MG63 (cell line): ENCODE results near the gene ICAM4. TPM values are rescaled to one million over a fixed set of nuclear protein-coding genes. Genes with fewer than 3 reads are reported as not detected.
A peak's percentile ranks its signal among the peaks of the same experiment; 100 is the strongest.

Source experiments
- DNase-seq: peaks from one replicate; pipeline ENCODE4 v3.0.0-alpha.2; 2020
- H3K27me3 ChIP-seq: fragments of 250-450 bp; sonication (Bioruptor Pico); 2 replicates; pipeline ENCODE4 v1.5.1; 2020; ENCODE audit warnings: mild to moderate bottlenecking, moderate library complexity
- H3K36me3 ChIP-seq: fragments of 250-450 bp; sonication (Bioruptor Pico); 2 replicates; pipeline ENCODE4 v1.5.1; 2020; ENCODE audit warnings: mild to moderate bottlenecking, moderate library complexity
- H3K4me3 ChIP-seq: fragments of 250-450 bp; sonication (Bioruptor Pico); 2 replicates; pipeline ENCODE4 v1.5.1; 2020; ENCODE audit warnings: mild to moderate bottlenecking, moderate library complexity
- H3K9me3 ChIP-seq: fragments of 250-450 bp; sonication (Bioruptor Pico); 2 replicates; pipeline ENCODE4 v1.5.1; 2020; ENCODE audit warnings: mild to moderate bottlenecking, moderate library complexity
- total RNA-seq: library from RNA; depleted of rRNA; stranded (reverse); fragments of >200 nt; shearing (Covaris generic); gene quantifications from 2 replicates; pipeline ENCODE4 v1.2.3, GENCODE V29; 2014; ENCODE audit warnings: low replicate concordance

Gene ICAM4
- total RNA-seq, 1 experiment from 2014 or later: not detected

DNA sequence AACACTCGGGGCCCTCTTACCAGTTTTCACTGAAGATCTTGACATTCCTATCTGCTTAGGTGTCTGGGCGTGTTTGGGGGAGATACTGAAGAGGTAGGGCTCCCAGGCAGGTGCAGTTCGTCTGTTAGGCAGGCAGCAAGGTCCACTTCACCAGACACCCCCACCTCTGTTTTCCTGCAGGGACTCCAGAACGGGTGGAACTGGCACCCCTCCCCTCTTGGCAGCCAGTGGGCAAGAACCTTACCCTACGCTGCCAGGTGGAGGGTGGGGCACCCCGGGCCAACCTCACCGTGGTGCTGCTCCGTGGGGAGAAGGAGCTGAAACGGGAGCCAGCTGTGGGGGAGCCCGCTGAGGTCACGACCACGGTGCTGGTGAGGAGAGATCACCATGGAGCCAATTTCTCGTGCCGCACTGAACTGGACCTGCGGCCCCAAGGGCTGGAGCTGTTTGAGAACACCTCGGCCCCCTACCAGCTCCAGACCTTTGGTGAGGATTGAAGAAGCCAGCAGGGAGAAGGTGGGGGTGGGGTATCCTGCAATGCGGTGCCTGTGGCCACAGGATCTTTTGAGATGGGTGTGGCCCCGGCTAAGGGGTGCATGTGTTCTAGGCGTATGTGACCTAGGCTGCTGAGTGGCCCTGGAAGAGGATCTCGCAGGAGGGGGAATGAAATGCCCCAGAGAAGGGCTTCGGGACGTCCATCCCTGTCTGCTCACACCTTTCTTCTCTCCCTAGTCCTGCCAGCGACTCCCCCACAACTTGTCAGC is 3.3 kb upstream of the ICAM4 start:
- H3K27me3 ChIP-seq: no peaks in the 10 kb centered on the region
- H3K9me3 ChIP-seq: no peaks in the 10 kb centered on the region
- no peak overlapping the region for H3K4me3 ChIP-seq
- no peaks in the 10 kb centered on the region for H3K36me3 ChIP-seq
- DNase-seq: no peak

DNA sequence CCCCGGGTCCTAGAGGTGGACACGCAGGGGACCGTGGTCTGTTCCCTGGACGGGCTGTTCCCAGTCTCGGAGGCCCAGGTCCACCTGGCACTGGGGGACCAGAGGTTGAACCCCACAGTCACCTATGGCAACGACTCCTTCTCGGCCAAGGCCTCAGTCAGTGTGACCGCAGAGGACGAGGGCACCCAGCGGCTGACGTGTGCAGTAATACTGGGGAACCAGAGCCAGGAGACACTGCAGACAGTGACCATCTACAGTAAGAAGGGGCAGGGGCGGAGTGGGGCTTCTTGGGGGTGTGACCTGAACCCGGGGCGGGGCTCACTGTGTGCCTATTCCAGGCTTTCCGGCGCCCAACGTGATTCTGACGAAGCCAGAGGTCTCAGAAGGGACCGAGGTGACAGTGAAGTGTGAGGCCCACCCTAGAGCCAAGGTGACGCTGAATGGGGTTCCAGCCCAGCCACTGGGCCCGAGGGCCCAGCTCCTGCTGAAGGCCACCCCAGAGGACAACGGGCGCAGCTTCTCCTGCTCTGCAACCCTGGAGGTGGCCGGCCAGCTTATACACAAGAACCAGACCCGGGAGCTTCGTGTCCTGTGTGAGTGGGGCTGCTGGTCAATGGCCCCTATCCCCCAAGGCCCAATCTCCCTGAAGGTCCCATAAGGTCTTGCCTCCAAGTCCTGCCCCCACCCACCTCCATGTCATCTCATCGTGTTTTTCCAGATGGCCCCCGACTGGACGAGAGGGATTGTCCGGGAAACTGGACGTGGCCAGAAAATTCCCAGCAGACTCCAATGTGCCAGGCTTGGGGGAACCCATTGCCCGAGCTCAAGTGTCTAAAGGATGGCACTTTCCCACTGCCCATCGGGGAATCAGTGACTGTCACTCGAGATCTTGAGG is 2.4 kb upstream of the ICAM4 start:
- no peak overlapping the region for H3K4me3 ChIP-seq
- no peak for DNase-seq

DNA sequence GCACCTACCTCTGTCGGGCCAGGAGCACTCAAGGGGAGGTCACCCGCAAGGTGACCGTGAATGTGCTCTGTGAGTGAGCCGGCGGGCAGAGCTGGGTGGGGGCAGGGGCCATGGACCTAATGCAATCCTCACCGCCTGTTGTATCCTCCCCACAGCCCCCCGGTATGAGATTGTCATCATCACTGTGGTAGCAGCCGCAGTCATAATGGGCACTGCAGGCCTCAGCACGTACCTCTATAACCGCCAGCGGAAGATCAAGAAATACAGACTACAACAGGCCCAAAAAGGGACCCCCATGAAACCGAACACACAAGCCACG is 1.8 kb upstream of the ICAM4 start:
- H3K9me3 ChIP-seq: peaks cover 3% of the 10 kb centered on the region; the same call in 1 of the 2 replicates
- H3K4me3 ChIP-seq: no peak overlapping the region
- no peak for DNase-seq
- H3K27me3 ChIP-seq: peaks cover 12% of the 10 kb centered on the region
- H3K36me3 ChIP-seq: no peaks in the 10 kb centered on the region

More for the DNA sequence above, 2.4 kb upstream of the ICAM4 start:
- no peaks in the 10 kb centered on the region for H3K36me3 ChIP-seq
- H3K27me3 ChIP-seq: peaks cover 6% of the 10 kb centered on the region
- H3K9me3 ChIP-seq: peaks cover 1% of the 10 kb centered on the region; the same call in 1 of the 2 replicates

DNA sequence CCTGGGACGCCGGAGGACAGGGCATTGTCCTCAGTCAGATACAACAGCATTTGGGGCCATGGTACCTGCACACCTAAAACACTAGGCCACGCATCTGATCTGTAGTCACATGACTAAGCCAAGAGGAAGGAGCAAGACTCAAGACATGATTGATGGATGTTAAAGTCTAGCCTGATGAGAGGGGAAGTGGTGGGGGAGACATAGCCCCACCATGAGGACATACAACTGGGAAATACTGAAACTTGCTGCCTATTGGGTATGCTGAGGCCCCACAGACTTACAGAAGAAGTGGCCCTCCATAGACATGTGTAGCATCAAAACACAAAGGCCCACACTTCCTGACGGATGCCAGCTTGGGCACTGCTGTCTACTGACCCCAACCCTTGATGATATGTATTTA is 1.4 kb upstream of the ICAM4 start:
- no peak for DNase-seq
- Histone ChIP-seq H3K9me3 (peaks cover 3% of the 10 kb centered on the region; the same call in 1 of the 2 replicates), H3K36me3 (no peaks in the 10 kb centered on the region), H3K4me3 (no peak overlapping the region), H3K27me3 (peaks cover 17% of the 10 kb centered on the region)

DNA sequence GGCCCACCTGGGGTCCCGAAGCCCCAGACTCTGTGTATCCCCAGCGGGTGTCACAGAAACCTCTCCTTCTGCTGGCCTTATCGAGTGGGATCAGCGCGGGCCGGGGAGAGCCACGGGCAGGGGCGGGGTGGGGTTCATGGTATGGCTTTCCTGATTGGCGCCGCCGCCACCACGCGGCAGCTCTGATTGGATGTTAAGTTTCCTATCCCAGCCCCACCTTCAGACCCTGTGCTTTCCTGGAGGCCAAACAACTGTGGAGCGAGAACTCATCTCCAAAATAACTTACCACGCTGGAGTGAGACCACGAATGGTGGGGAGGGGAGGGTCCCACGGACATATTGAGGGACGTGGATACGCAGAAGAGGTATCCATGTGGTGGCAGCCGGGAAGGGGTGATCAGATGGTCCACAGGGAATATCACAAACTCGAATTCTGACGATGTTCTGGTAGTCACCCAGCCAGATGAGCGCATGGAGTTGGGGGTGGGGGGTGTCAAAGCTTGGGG is 2.0 kb downstream of the ICAM4 start:
- Histone ChIP-seq H3K36me3 (no peaks in the 10 kb centered on the region), H3K27me3 (peaks cover 50% of the 10 kb centered on the region), H3K4me3 (no peak overlapping the region; the same call in 1 of the 2 replicates), H3K9me3 (peaks cover 3% of the 10 kb centered on the region; the same call in 1 of the 2 replicates)
- DNase-seq: no peak

DNA sequence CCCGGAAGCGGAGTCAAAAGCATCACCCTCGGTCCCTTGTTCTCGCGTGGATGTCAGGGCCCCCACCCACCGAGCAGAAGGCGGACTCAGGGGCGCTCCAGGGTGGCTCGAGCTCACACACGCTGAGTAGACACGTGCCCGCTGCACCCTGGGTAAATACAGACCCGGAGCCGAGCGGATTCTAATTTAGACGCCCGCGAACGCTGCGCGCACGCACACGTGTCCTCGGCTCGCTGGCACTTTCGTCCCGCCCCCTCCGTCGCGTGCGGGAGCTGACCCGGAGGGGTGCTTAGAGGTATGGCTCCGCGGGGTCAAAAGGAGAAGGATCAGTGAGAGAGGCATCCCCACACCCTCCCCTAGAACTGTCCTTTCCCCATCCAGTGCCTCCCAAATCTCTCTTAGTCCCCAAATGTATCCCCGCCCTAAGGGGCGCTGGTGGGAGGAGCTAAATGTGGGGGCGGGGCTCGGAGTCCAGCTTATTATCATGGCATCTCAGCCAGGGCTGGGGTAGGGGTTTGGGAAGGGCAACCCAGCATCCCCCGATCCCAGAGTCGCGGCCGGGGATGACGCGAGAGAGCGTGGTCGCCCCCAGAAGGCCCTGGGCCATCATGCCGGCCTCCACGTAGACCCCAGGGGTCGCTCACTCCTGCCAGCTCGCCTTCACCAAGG is 2.5 kb downstream of the ICAM4 start:
- Histone ChIP-seq H3K9me3 (peaks cover 3% of the 10 kb centered on the region; the same call in 1 of the 2 replicates), H3K36me3 (no peaks in the 10 kb centered on the region), H3K4me3 (peak overlapping the region; percentile 18), H3K27me3 (peaks cover 56% of the 10 kb centered on the region)
- DNase-seq: no peak

DNA sequence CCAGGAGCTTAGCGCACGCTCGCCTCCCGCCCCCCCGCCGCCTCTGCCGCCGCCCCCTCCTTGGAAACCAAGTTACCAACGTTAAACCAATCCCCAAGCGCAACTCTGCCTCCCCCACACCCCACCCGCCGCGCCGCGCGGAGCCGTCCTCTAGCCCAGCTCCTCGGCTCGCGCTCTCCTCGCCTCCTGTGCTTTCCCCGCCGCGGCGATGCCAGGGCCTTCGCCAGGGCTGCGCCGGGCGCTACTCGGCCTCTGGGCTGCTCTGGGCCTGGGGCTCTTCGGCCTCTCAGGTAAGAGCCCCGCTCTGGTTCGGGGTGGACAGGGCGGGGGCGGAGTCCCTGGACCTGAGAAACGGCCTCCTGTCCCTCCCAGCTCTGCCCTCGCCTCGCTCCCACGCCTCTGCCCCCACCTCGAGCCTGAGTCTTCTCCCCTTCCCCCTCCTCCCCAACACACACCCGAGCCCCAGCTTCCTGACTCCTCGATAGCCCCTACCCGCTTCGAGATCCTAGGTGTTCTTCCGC is 3.1 kb downstream of the ICAM4 start, which contains the start of gene ICAM5:
Gene ICAM5, plus strand, starts transcription at position 117 of the 521 bp plus-strand sequence. Its CDS starts 92 bp downstream, at position 209.
- Histone ChIP-seq H3K4me3 (peak within 1 kb of the TSS; percentile 32), H3K36me3 (no peaks in the 10 kb centered on the region), H3K9me3 (peaks cover 3% of the 10 kb centered on the region; the same call in 1 of the 2 replicates), H3K27me3 (peaks cover 62% of the 10 kb centered on the region)
- DNase-seq: no peak

DNA sequence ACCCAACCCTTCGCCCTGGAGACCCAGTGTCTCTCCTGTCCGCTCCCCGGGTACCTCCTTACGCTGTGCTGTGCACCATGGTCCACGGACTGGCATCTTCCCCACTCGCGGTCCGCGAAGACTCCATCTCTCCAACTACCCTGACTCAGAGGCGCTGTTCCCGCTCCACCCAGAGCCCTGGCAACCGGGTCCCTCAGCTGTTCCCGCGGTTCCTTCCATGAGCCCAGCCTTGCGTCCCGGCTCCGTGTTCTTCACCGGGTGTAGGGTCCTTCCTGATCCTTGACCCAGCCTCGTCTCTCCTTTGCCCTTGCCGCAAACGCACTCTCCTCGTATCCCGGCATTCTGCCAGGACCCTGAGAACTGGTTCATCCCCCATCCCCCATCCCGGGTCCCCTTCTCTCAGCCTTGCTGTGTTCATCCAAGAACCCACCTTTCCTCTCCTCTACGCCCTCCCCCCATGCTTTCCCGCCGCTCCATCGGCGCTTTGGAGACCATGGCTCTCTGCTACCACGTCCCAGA is 3.7 kb downstream of the ICAM4 start:
- peak overlapping the region; percentile 18 for H3K4me3 ChIP-seq
- peaks cover 3% of the 10 kb centered on the region; the same call in 1 of the 2 replicates for H3K9me3 ChIP-seq
- peaks cover 67% of the 10 kb centered on the region for H3K27me3 ChIP-seq
- no peaks in the 10 kb centered on the region for H3K36me3 ChIP-seq
- no peak for DNase-seq

DNA sequence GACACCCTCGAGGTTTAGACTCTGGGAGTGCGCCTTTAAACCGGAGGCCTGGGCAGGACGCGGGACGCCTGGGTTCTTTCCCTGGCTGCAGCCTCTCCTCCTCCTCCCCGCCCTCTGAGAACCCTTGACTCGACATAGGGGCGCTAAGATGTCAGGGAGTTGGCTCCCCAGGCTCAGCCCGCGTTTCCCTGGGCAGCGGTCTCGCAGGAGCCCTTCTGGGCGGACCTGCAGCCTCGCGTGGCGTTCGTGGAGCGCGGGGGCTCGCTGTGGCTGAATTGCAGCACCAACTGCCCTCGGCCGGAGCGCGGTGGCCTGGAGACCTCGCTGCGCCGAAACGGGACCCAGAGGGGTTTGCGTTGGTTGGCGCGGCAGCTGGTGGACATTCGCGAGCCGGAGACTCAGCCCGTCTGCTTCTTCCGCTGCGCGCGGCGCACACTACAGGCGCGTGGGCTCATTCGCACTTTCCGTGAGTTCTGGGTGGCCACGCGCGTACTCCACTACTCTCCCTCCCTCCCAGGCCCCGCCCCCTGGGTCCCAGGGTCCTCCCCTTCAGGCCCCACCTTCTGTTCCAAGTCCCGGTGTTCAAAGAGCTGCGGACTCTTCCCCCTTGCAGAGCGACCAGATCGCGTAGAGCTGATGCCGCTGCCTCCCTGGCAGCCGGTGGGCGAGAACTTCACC is 4.3 kb downstream of the ICAM4 start:
- Histone ChIP-seq H3K27me3 (peaks cover 73% of the 10 kb centered on the region), H3K4me3 (peak overlapping the region; percentile 32), H3K36me3 (no peaks in the 10 kb centered on the region), H3K9me3 (peaks cover 3% of the 10 kb centered on the region; the same call in 1 of the 2 replicates)
- peak; percentile 58 for DNase-seq

DNA sequence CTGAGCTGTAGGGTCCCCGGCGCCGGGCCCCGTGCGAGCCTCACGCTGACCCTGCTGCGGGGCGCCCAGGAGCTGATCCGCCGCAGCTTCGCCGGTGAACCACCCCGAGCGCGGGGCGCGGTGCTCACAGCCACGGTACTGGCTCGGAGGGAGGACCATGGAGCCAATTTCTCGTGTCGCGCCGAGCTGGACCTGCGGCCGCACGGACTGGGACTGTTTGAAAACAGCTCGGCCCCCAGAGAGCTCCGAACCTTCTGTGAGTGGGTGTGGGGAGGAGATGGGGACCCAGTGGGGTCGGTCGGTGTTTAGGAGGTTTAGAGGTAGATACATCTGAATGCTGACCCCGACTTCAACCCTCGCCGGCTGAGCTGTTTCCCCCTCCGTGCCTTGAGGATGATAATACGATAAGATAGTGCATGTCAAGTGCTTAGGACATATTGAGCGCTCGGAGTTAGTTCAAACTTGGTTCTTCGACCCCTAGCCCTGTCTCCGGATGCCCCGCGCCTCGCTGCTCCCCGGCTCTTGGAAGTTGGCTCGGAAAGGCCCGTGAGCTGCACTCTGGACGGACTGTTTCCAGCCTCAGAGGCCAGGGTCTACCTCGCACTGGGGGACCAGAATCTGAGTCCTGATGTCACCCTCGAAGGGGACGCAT is 4.9 kb downstream of the ICAM4 start:
- peaks cover 73% of the 10 kb centered on the region for H3K27me3 ChIP-seq
- no peak for DNase-seq

DNA sequence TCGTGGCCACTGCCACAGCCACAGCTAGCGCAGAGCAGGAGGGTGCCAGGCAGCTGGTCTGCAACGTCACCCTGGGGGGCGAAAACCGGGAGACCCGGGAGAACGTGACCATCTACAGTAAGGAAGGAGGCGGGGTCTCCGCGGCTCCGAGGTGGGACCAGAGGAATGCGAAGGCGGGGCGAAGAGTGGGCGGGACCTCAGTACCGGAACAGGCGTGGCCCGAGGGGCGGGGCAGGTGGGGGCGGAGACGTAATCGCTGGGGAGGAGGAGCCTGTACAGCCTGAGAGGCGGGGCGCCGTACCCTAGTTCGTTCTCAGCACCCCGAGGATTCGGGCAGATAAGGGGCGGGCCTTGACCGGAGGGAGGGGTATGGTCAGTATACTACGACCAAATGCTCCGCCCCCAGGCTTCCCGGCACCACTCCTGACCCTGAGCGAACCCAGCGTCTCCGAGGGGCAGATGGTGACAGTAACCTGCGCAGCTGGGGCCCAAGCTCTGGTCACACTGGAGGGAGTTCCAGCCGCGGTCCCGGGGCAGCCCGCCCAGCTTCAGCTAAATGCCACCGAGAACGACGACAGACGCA is 5.5 kb downstream of the ICAM4 start:
- Histone ChIP-seq H3K36me3 (no peaks in the 10 kb centered on the region), H3K9me3 (peaks cover 3% of the 10 kb centered on the region; the same call in 1 of the 2 replicates), H3K4me3 (peak overlapping the region; percentile 32), H3K27me3 (peaks cover 73% of the 10 kb centered on the region)
- DNase-seq: peak; percentile 78

More for the DNA sequence above, 4.9 kb downstream of the ICAM4 start:
- H3K9me3 ChIP-seq: peaks cover 3% of the 10 kb centered on the region; the same call in 1 of the 2 replicates
- peak overlapping the region; percentile 32 for H3K4me3 ChIP-seq
- no peaks in the 10 kb centered on the region for H3K36me3 ChIP-seq

DNA sequence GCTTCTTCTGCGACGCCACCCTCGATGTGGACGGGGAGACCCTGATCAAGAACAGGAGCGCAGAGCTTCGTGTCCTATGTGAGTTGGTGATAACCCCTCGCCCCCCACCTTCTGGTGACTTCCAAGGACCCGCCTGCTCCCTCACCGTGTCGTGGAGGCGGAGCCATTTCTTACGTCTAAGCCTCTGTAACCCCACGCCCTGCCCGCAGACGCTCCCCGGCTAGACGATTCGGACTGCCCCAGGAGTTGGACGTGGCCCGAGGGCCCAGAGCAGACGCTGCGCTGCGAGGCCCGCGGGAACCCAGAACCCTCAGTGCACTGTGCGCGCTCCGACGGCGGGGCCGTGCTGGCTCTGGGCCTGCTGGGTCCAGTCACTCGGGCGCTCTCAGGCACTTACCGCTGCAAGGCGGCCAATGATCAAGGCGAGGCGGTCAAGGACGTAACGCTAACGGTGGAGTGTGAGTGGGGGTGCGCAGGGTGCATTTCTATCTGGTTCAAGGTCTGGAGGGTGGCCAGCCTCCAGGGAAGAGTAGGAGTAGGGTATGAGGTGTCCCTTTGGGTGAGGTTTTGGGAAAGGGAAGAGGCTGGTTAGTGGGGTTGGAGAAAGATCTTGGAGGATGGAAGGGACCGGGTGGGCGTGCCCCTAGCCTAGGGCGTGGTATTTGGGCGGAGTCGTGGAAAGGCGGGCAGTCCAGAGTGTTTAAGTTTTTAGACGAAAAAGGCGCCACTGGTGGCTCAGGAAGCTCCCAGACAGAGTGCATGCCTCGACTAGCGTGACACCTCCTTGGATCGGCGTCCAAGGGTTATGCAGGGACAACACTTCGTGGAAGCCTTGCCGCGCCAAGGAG is 6.3 kb downstream of the ICAM4 start:
- peaks cover 73% of the 10 kb centered on the region for H3K27me3 ChIP-seq
- no peaks in the 10 kb centered on the region for H3K36me3 ChIP-seq
- H3K9me3 ChIP-seq: peaks cover 3% of the 10 kb centered on the region; the same call in 1 of the 2 replicates
- no peak for DNase-seq
- H3K4me3 ChIP-seq: peak overlapping the region; percentile 32

DNA sequence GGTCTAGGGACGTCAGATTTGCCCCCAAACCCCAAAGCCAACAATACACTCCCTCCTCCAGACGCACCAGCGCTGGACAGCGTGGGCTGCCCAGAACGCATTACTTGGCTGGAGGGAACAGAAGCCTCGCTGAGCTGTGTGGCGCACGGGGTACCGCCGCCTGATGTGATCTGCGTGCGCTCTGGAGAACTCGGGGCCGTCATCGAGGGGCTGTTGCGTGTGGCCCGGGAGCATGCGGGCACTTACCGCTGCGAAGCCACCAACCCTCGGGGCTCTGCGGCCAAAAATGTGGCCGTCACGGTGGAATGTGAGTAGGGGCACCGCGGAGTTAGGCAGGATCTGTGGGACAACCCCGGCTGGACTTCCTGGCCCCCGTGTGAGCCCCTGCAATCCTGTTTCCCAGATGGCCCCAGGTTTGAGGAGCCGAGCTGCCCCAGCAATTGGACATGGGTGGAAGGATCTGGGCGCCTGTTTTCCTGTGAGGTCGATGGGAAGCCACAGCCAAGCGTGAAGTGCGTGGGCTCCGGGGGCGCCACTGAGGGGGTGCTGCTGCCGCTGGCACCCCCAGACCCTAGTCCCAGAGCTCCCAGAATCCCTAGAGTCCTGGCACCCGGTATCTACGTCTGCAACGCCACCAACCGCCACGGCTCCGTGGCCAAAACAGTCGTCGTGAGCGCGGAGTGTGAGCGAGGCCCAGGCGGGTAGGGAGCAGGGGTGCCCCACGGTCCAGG is 7.0 kb downstream of the ICAM4 start:
- Histone ChIP-seq H3K4me3 (no peak overlapping the region), H3K36me3 (no peaks in the 10 kb centered on the region), H3K27me3 (peaks cover 72% of the 10 kb centered on the region), H3K9me3 (peaks cover 3% of the 10 kb centered on the region; the same call in 1 of the 2 replicates)
- no peak for DNase-seq
